Esophagus squamous epithelium (tissue), 5 donors: Measurements from ENCODE around the gene HBE1. TPM values are rescaled to one million over a fixed set of nuclear protein-coding genes. Genes with fewer than 3 reads are reported as not detected.

Source experiments
- DNase-seq: peaks from one replicate; lab custom pipeline; 2025; lab: John Stamatoyannopoulos, UW
- H3K27ac ChIP-seq, 4 donors: fragments of 200-600 bp; sonication (generic); one replicate each; pipeline ENCODE4 v1.5.1; 2016 to 2019; ENCODE audit warnings: mild to moderate bottlenecking in 1 of 4
- H3K27me3 ChIP-seq, 4 donors: fragments of 200-600 bp; sonication (generic); 1 replicate in 3 of 4; 2 replicates in 1 of 4; pipeline versions ENCODE4 v1.5.1 to v1.6.0; 2017 to 2021; ENCODE audit warnings: antibody characterized with exemption in 1 of 4
- H3K36me3 ChIP-seq, 3 donors: fragments of 200-600 bp; sonication (generic); one replicate each; pipeline ENCODE4 v1.5.1; 2016 to 2019
- H3K4me1 ChIP-seq, 3 donors: fragments of 200-600 bp; sonication (generic); one replicate each; pipeline ENCODE4 v1.5.1; 2017 to 2019
- H3K4me3 ChIP-seq, 4 donors: fragments of 200-600 bp; sonication (generic); 1 replicate in 3 of 4; 2 replicates in 1 of 4; pipeline ENCODE4 v1.5.1; 2016 to 2019; ENCODE audit warnings: mild to moderate bottlenecking in 2 of 4, moderate library complexity in 1 of 4
- H3K9me3 ChIP-seq, 3 donors: fragments of 200-600 bp; sonication (generic); one replicate each; pipeline ENCODE4 v1.5.1; 2016 to 2019
- CTCF ChIP-seq, 6 experiments: fragments of 450-650 bp in 4 of 6; fragments of 200-600 bp in 2 of 6; sonication (generic) in 2 of 6; IDR thresholded peaks; one replicate each; pipeline ENCODE4 v1.5.1; 2016 to 2019; ENCODE audit warnings: antibody characterized with exemption in 6 of 6, mild to moderate bottlenecking in 4 of 6, moderate library complexity in 4 of 6
- POLR2A ChIP-seq, 4 donors: fragments of 450-650 bp; IDR thresholded peaks; one replicate each; pipeline ENCODE4 v1.6.1; 2017; ENCODE audit warnings: antibody characterized with exemption in 4 of 4, mild to moderate bottlenecking in 4 of 4, moderate library complexity in 3 of 4
- WGBS, 2 donors: methylation state at CpG; one replicate each; pipeline ENCODE4 v1.1.5; 2018; 5-methylcytosine and 5-hydroxymethylcytosine counted together
- intact Hi-C: fragments of 100-400 bp; cut with DNase I; formaldehyde crosslinking; loops from one replicate; pipeline ENCODE4 v1.15.0; 2022
- total RNA-seq, 4 donors: library from RNA; depleted of rRNA; stranded (reverse); fragments of >200 nt; gene quantifications; one replicate each; pipeline ENCODE4 v1.1.0, GENCODE V29; 2016
- donor health status: DM: yes; HTN: yes; CAD: no.

Gene HBE1
- total RNA-seq, 4 donors from 2014 or later: not detected

GRCh38 chr11:5293028-5293427 is 23.3 kb upstream of the HBE1 start:
- intact Hi-C loops: no loop called here
- DNase-seq: no peak
- 79 to 85% methylated on average over 8 of the region's 8 CpGs for WGBS, 2 donors
- Histone ChIP-seq H3K9me3 (no peaks in the 10 kb centered on the region), H3K4me3 (no peak overlapping the region), H3K4me1 (no peaks in the 10 kb centered on the region), H3K27ac (no peak overlapping the region), H3K27me3 (no peaks in the 10 kb centered on the region), H3K36me3 (no peaks in the 10 kb centered on the region)
- no peak for TF ChIP-seq CTCF (IDR thresholded peaks at IDR 0.05)
- TF ChIP-seq POLR2A (IDR thresholded peaks at IDR 0.05): no peak

- DNase-seq: no peak
- no peak for TF ChIP-seq POLR2A (IDR thresholded peaks at IDR 0.05)
- peak in 2 of 6 experiments; percentile 9 to 49 for TF ChIP-seq CTCF (IDR thresholded peaks at IDR 0.05)
- 63 to 84% methylated on average over 1 of the region's 1 CpG for WGBS, 2 donors
- H3K27ac ChIP-seq: no peak overlapping the region
- H3K4me3 ChIP-seq: no peak overlapping the region
- H3K36me3 ChIP-seq: no peaks in the 10 kb centered on the region
- H3K9me3 ChIP-seq: no peaks in the 10 kb centered on the region
- H3K27me3 ChIP-seq: no peaks in the 10 kb centered on the region
- no peaks in the 10 kb centered on the region for H3K4me1 ChIP-seq
- intact Hi-C loops: no loop called here
These were observed 21.6 kb upstream of the HBE1 start for GRCh38 chr11:5291207-5291838.

- intact Hi-C loops: no loop called here
- 88 to 92% methylated on average over 1 of the region's 1 CpG for WGBS, 2 donors
These were observed 20.4 kb upstream of the HBE1 start for GRCh38 chr11:5290106-5290505.

GRCh38 chr11:5289696-5290095 is 20.0 kb upstream of the HBE1 start:
- Histone ChIP-seq H3K4me3 (no peak overlapping the region), H3K36me3 (no peaks in the 10 kb centered on the region), H3K27ac (no peak overlapping the region), H3K27me3 (no peaks in the 10 kb centered on the region), H3K9me3 (no peaks in the 10 kb centered on the region), H3K4me1 (no peaks in the 10 kb centered on the region)
- TF ChIP-seq CTCF (IDR thresholded peaks at IDR 0.05): no peak
- no peak for DNase-seq
- intact Hi-C loops: no loop called here

More at GRCh38 chr11:5290106-5290505, 20.4 kb upstream of the HBE1 start:
- DNase-seq: no peak
- Histone ChIP-seq H3K4me1 (no peaks in the 10 kb centered on the region), H3K27ac (no peak overlapping the region), H3K4me3 (no peak overlapping the region), H3K27me3 (no peaks in the 10 kb centered on the region), H3K9me3 (no peaks in the 10 kb centered on the region), H3K36me3 (no peaks in the 10 kb centered on the region)
- TF ChIP-seq CTCF (IDR thresholded peaks at IDR 0.05) (no peak), POLR2A (IDR thresholded peaks at IDR 0.05) (no peak)

- 66 to 75% methylated on average over 6 of the region's 6 CpGs for WGBS, 2 donors
- Histone ChIP-seq H3K36me3 (no peaks in the 10 kb centered on the region), H3K9me3 (no peaks in the 10 kb centered on the region), H3K27me3 (no peaks in the 10 kb centered on the region), H3K4me3 (no peak overlapping the region), H3K27ac (no peak overlapping the region), H3K4me1 (no peaks in the 10 kb centered on the region)
- TF ChIP-seq CTCF (IDR thresholded peaks at IDR 0.05) (no peak), POLR2A (IDR thresholded peaks at IDR 0.05) (no peak)
- intact Hi-C loops: no loop called here
- DNase-seq: no peak
These were observed 19.3 kb upstream of the HBE1 start for GRCh38 chr11:5288906-5289550.
